ENCODE data around the gene C2orf92. TPM values are rescaled to one million over a fixed set of nuclear protein-coding genes. Genes with fewer than 3 reads are reported as not detected.

The C2orf92 gene
- total and polyA plus RNA-seq, 2 donors (not counting 1 experiment from before 2014, with no cell fraction given): 0.99 to 1.1 TPM

DNA sequence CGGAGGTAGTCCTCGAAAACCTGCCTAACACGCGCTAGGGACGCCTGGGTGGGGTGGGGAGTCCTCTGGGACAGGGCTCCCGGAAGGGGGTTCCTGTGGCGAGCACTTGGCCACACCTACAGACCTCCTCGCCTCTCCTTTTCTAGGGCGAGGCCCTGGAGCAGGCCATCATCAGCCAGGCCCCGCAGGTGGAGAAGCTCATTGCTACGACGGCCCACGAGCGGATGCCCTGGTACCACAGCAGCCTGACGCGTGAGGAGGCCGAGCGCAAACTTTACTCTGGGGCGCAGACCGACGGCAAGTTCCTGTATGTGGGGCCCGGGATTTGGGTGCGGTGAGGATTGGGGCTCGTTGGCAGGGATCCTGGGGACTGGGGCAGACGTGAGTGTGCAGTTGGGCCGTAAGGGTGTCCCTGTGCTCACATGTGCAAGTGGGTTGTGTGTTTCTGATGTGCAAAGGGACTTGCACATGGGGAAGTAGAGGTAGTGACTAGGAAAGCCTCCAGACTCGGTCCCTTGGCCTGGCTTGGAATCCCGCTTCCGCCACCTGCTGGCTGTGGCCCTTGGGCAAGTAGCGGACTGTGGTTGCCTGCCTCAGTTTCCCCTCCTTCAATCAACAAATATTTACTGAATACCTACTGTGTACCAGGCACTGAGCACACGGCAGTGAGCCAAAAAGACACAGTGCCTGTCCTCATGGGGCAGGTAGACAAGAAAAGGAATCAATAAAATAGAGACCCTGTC, 55.6 kb downstream of the C2orf92 start:
- Histone ChIP-seq H3K9me3 (ENCODE audit: control insufficient read depth, insufficient read depth, low read depth, low read length) (no peaks in the 10 kb centered on the region), H3K4me3 (replicated peaks in 1 of 4; ENCODE audit: control extremely low read depth in 1 of 4, insufficient read depth in 1 of 4, low read depth in 3 of 4, low read length in 4 of 4) (no peak overlapping the region), H3K9ac (ENCODE audit: insufficient read depth, low read length) (no peak overlapping the region), H3K27ac (ENCODE audit: insufficient read depth, low read length) (no peak overlapping the region), H3K4me1 (ENCODE audit: control insufficient read depth, extremely low read depth, insufficient read depth, low read length) (no peaks in the 10 kb centered on the region), H4K20me1 (ENCODE audit: control insufficient read depth, extremely low read depth, insufficient read depth, low read length) (no peaks in the 10 kb centered on the region), H3K4me2 (ENCODE audit: extremely low read depth, insufficient read depth, low read length) (no peak overlapping the region), H3K36me3 (ENCODE audit: control insufficient read depth, insufficient read depth, low read length) (no peaks in the 10 kb centered on the region), H3K79me2 (ENCODE audit: control insufficient read depth, insufficient read depth, low read length) (no peaks in the 10 kb centered on the region), H3K27me3 (ENCODE audit: control insufficient read depth, insufficient read depth, low read length) (peaks cover 3% of the 10 kb centered on the region), H2AFZ (ENCODE audit: low read length) (no peak overlapping the region)
- no peak for DNase-seq (ENCODE audit: low read depth in 2 of 2)
- TF ChIP-seq, protein P1, sequence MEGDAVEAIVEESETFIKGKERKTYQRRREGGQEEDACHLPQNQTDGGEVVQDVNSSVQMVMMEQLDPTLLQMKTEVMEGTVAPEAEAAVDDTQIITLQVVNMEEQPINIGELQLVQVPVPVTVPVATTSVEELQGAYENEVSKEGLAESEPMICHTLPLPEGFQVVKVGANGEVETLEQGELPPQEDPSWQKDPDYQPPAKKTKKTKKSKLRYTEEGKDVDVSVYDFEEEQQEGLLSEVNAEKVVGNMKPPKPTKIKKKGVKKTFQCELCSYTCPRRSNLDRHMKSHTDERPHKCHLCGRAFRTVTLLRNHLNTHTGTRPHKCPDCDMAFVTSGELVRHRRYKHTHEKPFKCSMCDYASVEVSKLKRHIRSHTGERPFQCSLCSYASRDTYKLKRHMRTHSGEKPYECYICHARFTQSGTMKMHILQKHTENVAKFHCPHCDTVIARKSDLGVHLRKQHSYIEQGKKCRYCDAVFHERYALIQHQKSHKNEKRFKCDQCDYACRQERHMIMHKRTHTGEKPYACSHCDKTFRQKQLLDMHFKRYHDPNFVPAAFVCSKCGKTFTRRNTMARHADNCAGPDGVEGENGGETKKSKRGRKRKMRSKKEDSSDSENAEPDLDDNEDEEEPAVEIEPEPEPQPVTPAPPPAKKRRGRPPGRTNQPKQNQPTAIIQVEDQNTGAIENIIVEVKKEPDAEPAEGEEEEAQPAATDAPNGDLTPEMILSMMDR (conservative IDR thresholded peaks at IDR 0.05 in 1 of 2, IDR thresholded peaks at IDR 0.05 in 1 of 2; ENCODE audit: low read depth in 1 of 2, low read length in 2 of 2): no peak
- no peak for TF ChIP-seq EZH2 (IDR thresholded peaks at IDR 0.05; ENCODE audit: low read length, missing control alignments)

DNA sequence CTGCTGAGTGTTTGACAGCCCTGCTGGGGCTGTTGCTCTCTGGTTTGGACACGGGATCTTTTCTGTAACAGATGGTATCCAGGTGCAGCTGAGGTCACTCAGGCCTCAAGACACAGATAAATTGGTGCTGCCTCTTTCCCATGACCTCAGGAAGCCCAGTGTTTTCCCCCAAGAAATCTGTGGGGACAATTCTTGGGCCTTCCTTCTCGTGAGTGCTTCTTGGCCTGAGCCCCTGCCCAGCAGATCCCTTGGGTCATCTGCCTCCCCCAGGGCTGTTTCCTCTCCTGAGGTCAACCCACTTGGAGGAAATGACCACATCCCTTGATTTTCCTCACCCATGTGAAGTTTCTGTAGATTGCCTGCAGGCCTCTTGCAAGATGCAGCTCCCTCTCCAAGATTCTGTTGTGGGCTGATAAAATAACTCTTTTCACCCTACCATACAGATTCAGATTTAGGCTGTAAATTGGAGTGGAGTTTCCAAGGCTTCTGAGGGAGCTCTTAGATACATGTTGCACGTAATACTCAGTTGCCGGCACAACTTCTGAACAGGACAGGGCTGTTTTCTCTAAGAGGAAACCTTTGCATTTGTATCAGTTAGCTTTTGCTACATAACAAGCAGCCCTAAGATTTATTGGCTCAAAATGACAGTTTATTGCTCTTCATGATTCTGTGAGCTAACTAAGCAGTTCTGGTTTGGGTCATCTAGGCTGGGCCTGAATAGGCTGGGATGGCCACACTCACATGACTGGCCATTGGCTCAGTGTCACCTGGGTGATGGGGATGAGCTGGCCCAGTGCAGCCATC, 57.0 kb downstream of the C2orf92 start:
- no peak overlapping the region for H3K4me2 ChIP-seq (ENCODE audit: extremely low read depth, insufficient read depth, low read length)
- H3K9me3 ChIP-seq (ENCODE audit: control insufficient read depth, insufficient read depth, low read depth, low read length): no peaks in the 10 kb centered on the region
- H3K36me3 ChIP-seq (ENCODE audit: control insufficient read depth, insufficient read depth, low read length): no peaks in the 10 kb centered on the region
- no peaks in the 10 kb centered on the region for H4K20me1 ChIP-seq (ENCODE audit: control insufficient read depth, extremely low read depth, insufficient read depth, low read length)
- peak; percentile 4 to 36 for DNase-seq (ENCODE audit: low read depth in 2 of 2)
- no peak overlapping the region for H3K9ac ChIP-seq (ENCODE audit: insufficient read depth, low read length)
- H3K27me3 ChIP-seq (ENCODE audit: control insufficient read depth, insufficient read depth, low read length): peaks cover 3% of the 10 kb centered on the region
- no peaks in the 10 kb centered on the region for H3K79me2 ChIP-seq (ENCODE audit: control insufficient read depth, insufficient read depth, low read length)
- H3K27ac ChIP-seq (ENCODE audit: insufficient read depth, low read length): no peak overlapping the region
- H3K4me1 ChIP-seq (ENCODE audit: control insufficient read depth, extremely low read depth, insufficient read depth, low read length): no peaks in the 10 kb centered on the region
- H3K4me3 ChIP-seq (replicated peaks in 1 of 4; ENCODE audit: control extremely low read depth in 1 of 4, insufficient read depth in 1 of 4, low read depth in 3 of 4, low read length in 4 of 4): no peak overlapping the region
- TF ChIP-seq EZH2 (IDR thresholded peaks at IDR 0.05; ENCODE audit: low read length, missing control alignments): no peak
- TF ChIP-seq, protein P1 (conservative IDR thresholded peaks at IDR 0.05 in 1 of 2, IDR thresholded peaks at IDR 0.05 in 1 of 2; ENCODE audit: low read depth in 1 of 2, low read length in 2 of 2): no peak
- no peak overlapping the region for H2AFZ ChIP-seq (ENCODE audit: low read length)

GRCh38 chr2:97727296-97727695, 57.8 kb downstream of the C2orf92 start:
- H2AFZ ChIP-seq (ENCODE audit: low read length): no peak overlapping the region
- H3K4me3 ChIP-seq (replicated peaks in 1 of 4; ENCODE audit: control extremely low read depth in 1 of 4, insufficient read depth in 1 of 4, low read depth in 3 of 4, low read length in 4 of 4): no peak overlapping the region
- no peak overlapping the region for H3K27ac ChIP-seq (ENCODE audit: insufficient read depth, low read length)
- no peaks in the 10 kb centered on the region for H3K9me3 ChIP-seq (ENCODE audit: control insufficient read depth, insufficient read depth, low read depth, low read length)
- no peak overlapping the region for H3K4me2 ChIP-seq (ENCODE audit: extremely low read depth, insufficient read depth, low read length)
- TF ChIP-seq, protein P1 (conservative IDR thresholded peaks at IDR 0.05 in 1 of 2, IDR thresholded peaks at IDR 0.05 in 1 of 2; ENCODE audit: low read depth in 1 of 2, low read length in 2 of 2): no peak
- TF ChIP-seq EZH2 (IDR thresholded peaks at IDR 0.05; ENCODE audit: low read length, missing control alignments): no peak
- peaks cover 3% of the 10 kb centered on the region for H3K27me3 ChIP-seq (ENCODE audit: control insufficient read depth, insufficient read depth, low read length)
- no peaks in the 10 kb centered on the region for H4K20me1 ChIP-seq (ENCODE audit: control insufficient read depth, extremely low read depth, insufficient read depth, low read length)
- no peaks in the 10 kb centered on the region for H3K36me3 ChIP-seq (ENCODE audit: control insufficient read depth, insufficient read depth, low read length)
- H3K9ac ChIP-seq (ENCODE audit: insufficient read depth, low read length): no peak overlapping the region
- no peak for DNase-seq (ENCODE audit: low read depth in 2 of 2)
- H3K79me2 ChIP-seq (ENCODE audit: control insufficient read depth, insufficient read depth, low read length): no peaks in the 10 kb centered on the region
- H3K4me1 ChIP-seq (ENCODE audit: control insufficient read depth, extremely low read depth, insufficient read depth, low read length): no peaks in the 10 kb centered on the region

All from fibroblast of lung (primary cell).